GM23338 (cell line): ENCODE results near the gene ZC3H7A. TPM values are rescaled to one million over a fixed set of nuclear protein-coding genes. Genes with fewer than 3 reads are reported as not detected.
A peak's percentile ranks its signal among the peaks of the same experiment; 100 is the strongest.

Source experiments
- ATAC-seq: fragments of 200-7000 bp; cut with Tn5 transposase; 3 replicates; pipeline ENCODE4 v1.9.1; 2020
- DNase-seq: peaks from one replicate; pipeline ENCODE4 v3.0.0-alpha.2; 2015; ENCODE audit warnings: low spot score
- H2AFZ ChIP-seq: fragments of 200-600 bp; sonication (generic); 2 replicates; pipeline ENCODE4 v1.8.0; 2016; ENCODE audit warnings: antibody characterized with exemption, mild to moderate bottlenecking, moderate library complexity
- H3F3A ChIP-seq: fragments of 200-600 bp; sonication (generic); replicated peaks from 2 replicates; pipeline ENCODE4 v1.8.0; 2017; ENCODE audit warnings: antibody characterized with exemption, mixed run types, low read depth
- H3K27ac ChIP-seq: fragments of 200-600 bp; sonication (generic); 2 replicates; pipeline ENCODE4 v1.6.1; 2016; ENCODE audit warnings: low read depth
- H3K27me3 ChIP-seq: fragments of 200-600 bp; sonication (generic); 2 replicates; pipeline ENCODE4 v1.8.0; 2016; ENCODE audit warnings: mild to moderate bottlenecking, mixed run types, moderate library complexity; ENCODE audit not compliant: insufficient read depth
- H3K36me3 ChIP-seq: fragments of 200-600 bp; sonication (generic); 2 replicates; pipeline ENCODE4 v1.8.0; 2016; ENCODE audit warnings: mild to moderate bottlenecking; ENCODE audit not compliant: insufficient read depth
- H3K4me1 ChIP-seq: fragments of 200-600 bp; sonication (generic); 2 replicates; pipeline ENCODE4 v1.8.0; 2016; ENCODE audit warnings: mild to moderate bottlenecking, moderate library complexity; ENCODE audit not compliant: insufficient read depth
- H3K4me2 ChIP-seq: fragments of 200-600 bp; sonication (generic); 2 replicates; pipeline ENCODE4 v1.7.1; 2017; ENCODE audit warnings: mixed run types
- H3K4me3 ChIP-seq: fragments of 200-600 bp; sonication (generic); 2 replicates; pipeline ENCODE4 v1.6.1; 2016; ENCODE audit warnings: mixed run types
- H3K79me2 ChIP-seq: fragments of 200-600 bp; sonication (generic); replicated peaks from 2 replicates; pipeline ENCODE4 v1.8.0; 2017; ENCODE audit warnings: mild to moderate bottlenecking; ENCODE audit not compliant: insufficient read depth
- H3K9me2 ChIP-seq: fragments of 200-600 bp; sonication (generic); 2 replicates; pipeline ENCODE4 v1.8.0; 2017; ENCODE audit not compliant: insufficient read depth
- H4K20me1 ChIP-seq: fragments of 200-600 bp; sonication (generic); replicated peaks from 2 replicates; pipeline ENCODE4 v1.8.0; 2017; ENCODE audit warnings: mild to moderate bottlenecking; ENCODE audit not compliant: insufficient read depth
- H3K27ac Mint-ChIP-seq: 2 replicates; pipeline ENCODE4 v1.8.0; 2020; ENCODE audit warnings: inconsistent platforms, mild to moderate bottlenecking, moderate library complexity, mixed read lengths
- H3K27me3 Mint-ChIP-seq: 3 replicates; pipeline ENCODE4 v1.8.0; 2022; ENCODE audit warnings: low read depth, mild to moderate bottlenecking, moderate library complexity, mixed read lengths, inconsistent platforms; ENCODE audit not compliant: insufficient read depth, poor library complexity
- H3K36me3 Mint-ChIP-seq: 3 replicates; pipeline ENCODE4 v1.8.0; 2021; ENCODE audit warnings: low read depth, mild to moderate bottlenecking, inconsistent platforms, moderate library complexity, mixed read lengths
- H3K4me1 Mint-ChIP-seq: 3 replicates; pipeline ENCODE4 v1.8.0; 2020; ENCODE audit warnings: mild to moderate bottlenecking, inconsistent platforms, mixed read lengths
- H3K4me3 Mint-ChIP-seq: 3 replicates; pipeline ENCODE4 v1.8.0; 2021; ENCODE audit warnings: moderate library complexity, mild to moderate bottlenecking, inconsistent platforms, mixed read lengths
- H3K9me3 Mint-ChIP-seq: 3 replicates; pipeline ENCODE4 v1.8.0; 2020; ENCODE audit warnings: moderate library complexity, mild to moderate bottlenecking, inconsistent platforms, mixed read lengths
- CREB1 ChIP-seq: fragments of 250-450 bp; sonication (Bioruptor Pico); IDR thresholded peaks from 2 replicates; pipeline ENCODE4 v1.5.0; 2020; ENCODE audit warnings: low read depth, mild to moderate bottlenecking, moderate library complexity
- EZH2 ChIP-seq: fragments of 200-600 bp; sonication (generic); IDR thresholded peaks from one replicate; pipeline ENCODE4 v1.8.0; 2017; ENCODE audit warnings: antibody characterized with exemption, mild to moderate bottlenecking, low read depth; ENCODE audit not compliant: unreplicated experiment
- EZH2phosphoT487 ChIP-seq: fragments of 200-600 bp; sonication (generic); IDR thresholded peaks from one replicate; pipeline ENCODE4 v1.8.1; 2018; ENCODE audit warnings: antibody characterized with exemption; ENCODE audit not compliant: unreplicated experiment
- JUNB ChIP-seq: IDR thresholded peaks from one replicate; pipeline ENCODE4 v1.6.1; 2016; ENCODE audit warnings: antibody characterized with exemption; ENCODE audit not compliant: unreplicated experiment
- NANOG ChIP-seq: IDR thresholded peaks from 2 replicates; pipeline ENCODE4 v1.6.1; 2016; ENCODE audit warnings: antibody characterized with exemption, borderline replicate concordance
- POLR2AphosphoS5 ChIP-seq: IDR thresholded peaks from 2 replicates; pipeline ENCODE4 v1.6.1; 2016; ENCODE audit warnings: antibody characterized with exemption, low read depth
- STAT1 ChIP-seq: IDR thresholded peaks from one replicate; pipeline ENCODE4 v1.6.1; 2016; ENCODE audit warnings: antibody characterized with exemption; ENCODE audit not compliant: unreplicated experiment
- ZNF114 ChIP-seq: fragments of 250-450 bp; sonication (Bioruptor Pico); IDR thresholded peaks from 2 replicates; pipeline ENCODE4 v1.5.0; 2020; ENCODE audit warnings: mild to moderate bottlenecking, moderate library complexity
- polyA plus RNA-seq: library from polyadenylated mRNA; unstranded; fragments of >200 nt; fragmentation: Nextera tagmentation; extraction: Ambion mirVana; gene quantifications from 2 replicates; pipeline ENCODE4 v1.2.1, GENCODE V29; 2016
- total RNA-seq: library from RNA; depleted of rRNA; stranded (reverse); fragments of >200 nt; shearing (Covaris generic); gene quantifications from 2 replicates; pipeline ENCODE4 v1.2.3, GENCODE V29; 2014
- TF ChIP-seq, protein P1 (sequence below): fragments of 250-450 bp; sonication (Bioruptor Pico); IDR thresholded peaks from 2 replicates; pipeline ENCODE4 v1.5.0; 2020; ENCODE audit warnings: mild to moderate bottlenecking, moderate library complexity
- TF ChIP-seq, protein P2 (sequence below): IDR thresholded peaks from 2 replicates; pipeline ENCODE4 v1.6.1; 2016; ENCODE audit warnings: antibody characterized with exemption
- TF ChIP-seq, protein P3 (sequence below): IDR thresholded peaks from one replicate; pipeline ENCODE4 v1.6.1; 2018; ENCODE audit warnings: antibody characterized with exemption; ENCODE audit not compliant: unreplicated experiment
- TF ChIP-seq, protein P4 (sequence below), 2 experiments: fragments of 200-600 bp in 1 of 2; sonication (generic) in 1 of 2; conservative IDR thresholded peaks; 2 replicates each; pipeline versions ENCODE4 v1.5.1 to v1.6.1; 2016 to 2017; ENCODE audit warnings: antibody characterized with exemption in 2 of 2, low read depth in 2 of 2, mild to moderate bottlenecking in 2 of 2, moderate library complexity in 1 of 2

The ZC3H7A gene
- total and polyA plus RNA-seq, 2 experiments from 2014 or later = 32.7 to 42.2 TPM

DNA sequence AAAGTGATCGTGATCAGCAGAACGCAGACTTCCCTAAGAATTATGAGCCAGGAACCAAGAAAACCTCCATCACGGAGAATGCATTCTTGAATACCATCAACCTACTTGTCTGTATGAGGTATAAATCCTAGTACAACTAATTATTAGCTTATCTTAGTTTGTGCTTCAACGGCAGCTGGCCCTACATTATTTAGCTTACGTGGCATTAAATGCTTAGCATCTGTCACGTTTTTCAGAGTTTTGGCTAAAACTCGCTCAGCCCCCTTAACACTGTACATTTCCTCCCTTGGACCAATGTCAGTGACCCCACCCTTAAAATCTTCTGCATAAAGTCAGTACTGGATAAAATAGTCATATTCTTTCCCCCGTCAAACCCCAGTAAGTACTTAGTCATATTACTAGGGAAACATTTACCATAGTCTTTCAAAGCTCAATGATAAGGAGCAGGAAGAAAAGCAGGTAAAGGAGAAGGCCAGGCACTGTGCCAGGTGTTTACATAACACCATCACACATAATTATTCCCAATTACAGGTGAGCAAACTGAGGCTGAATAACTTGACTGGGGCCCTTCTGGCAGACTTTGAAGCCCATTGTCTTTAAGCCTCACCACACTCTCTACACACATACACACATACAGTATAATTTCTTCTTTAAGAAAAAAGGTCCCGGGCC is 37.8 kb downstream of the ZC3H7A start:
- Histone ChIP-seq H3K4me3 (no peak overlapping the region), H3K27me3 (no peaks in the 10 kb centered on the region), H3K4me1 (no peaks in the 10 kb centered on the region), H3K27ac (0 out of 2 replicates have a peak overlapping the region, but pooled peaks have one; percentile 7), H4K20me1 (peaks cover 3% of the 10 kb centered on the region; the same call in 1 of the 2 replicates), H3K9me2 (no peaks in the 10 kb centered on the region), H3K79me2 (no peaks in the 10 kb centered on the region), H3F3A (peaks cover 5% of the 10 kb centered on the region; the same call in 1 of the 2 replicates), H2AFZ (no peak overlapping the region), H3K36me3 (peaks cover 60% of the 10 kb centered on the region; the same call in 1 of the 2 replicates), H3K4me2 (no peak overlapping the region)
- no peaks in the 10 kb centered on the region for H3K27me3 Mint-ChIP-seq
- H3K4me1 Mint-ChIP-seq = no peaks in the 10 kb centered on the region
- ATAC-seq (no peak), DNase-seq (no peak)
- no peak overlapping the region for H3K4me3 Mint-ChIP-seq
- TF ChIP-seq, protein P1, sequence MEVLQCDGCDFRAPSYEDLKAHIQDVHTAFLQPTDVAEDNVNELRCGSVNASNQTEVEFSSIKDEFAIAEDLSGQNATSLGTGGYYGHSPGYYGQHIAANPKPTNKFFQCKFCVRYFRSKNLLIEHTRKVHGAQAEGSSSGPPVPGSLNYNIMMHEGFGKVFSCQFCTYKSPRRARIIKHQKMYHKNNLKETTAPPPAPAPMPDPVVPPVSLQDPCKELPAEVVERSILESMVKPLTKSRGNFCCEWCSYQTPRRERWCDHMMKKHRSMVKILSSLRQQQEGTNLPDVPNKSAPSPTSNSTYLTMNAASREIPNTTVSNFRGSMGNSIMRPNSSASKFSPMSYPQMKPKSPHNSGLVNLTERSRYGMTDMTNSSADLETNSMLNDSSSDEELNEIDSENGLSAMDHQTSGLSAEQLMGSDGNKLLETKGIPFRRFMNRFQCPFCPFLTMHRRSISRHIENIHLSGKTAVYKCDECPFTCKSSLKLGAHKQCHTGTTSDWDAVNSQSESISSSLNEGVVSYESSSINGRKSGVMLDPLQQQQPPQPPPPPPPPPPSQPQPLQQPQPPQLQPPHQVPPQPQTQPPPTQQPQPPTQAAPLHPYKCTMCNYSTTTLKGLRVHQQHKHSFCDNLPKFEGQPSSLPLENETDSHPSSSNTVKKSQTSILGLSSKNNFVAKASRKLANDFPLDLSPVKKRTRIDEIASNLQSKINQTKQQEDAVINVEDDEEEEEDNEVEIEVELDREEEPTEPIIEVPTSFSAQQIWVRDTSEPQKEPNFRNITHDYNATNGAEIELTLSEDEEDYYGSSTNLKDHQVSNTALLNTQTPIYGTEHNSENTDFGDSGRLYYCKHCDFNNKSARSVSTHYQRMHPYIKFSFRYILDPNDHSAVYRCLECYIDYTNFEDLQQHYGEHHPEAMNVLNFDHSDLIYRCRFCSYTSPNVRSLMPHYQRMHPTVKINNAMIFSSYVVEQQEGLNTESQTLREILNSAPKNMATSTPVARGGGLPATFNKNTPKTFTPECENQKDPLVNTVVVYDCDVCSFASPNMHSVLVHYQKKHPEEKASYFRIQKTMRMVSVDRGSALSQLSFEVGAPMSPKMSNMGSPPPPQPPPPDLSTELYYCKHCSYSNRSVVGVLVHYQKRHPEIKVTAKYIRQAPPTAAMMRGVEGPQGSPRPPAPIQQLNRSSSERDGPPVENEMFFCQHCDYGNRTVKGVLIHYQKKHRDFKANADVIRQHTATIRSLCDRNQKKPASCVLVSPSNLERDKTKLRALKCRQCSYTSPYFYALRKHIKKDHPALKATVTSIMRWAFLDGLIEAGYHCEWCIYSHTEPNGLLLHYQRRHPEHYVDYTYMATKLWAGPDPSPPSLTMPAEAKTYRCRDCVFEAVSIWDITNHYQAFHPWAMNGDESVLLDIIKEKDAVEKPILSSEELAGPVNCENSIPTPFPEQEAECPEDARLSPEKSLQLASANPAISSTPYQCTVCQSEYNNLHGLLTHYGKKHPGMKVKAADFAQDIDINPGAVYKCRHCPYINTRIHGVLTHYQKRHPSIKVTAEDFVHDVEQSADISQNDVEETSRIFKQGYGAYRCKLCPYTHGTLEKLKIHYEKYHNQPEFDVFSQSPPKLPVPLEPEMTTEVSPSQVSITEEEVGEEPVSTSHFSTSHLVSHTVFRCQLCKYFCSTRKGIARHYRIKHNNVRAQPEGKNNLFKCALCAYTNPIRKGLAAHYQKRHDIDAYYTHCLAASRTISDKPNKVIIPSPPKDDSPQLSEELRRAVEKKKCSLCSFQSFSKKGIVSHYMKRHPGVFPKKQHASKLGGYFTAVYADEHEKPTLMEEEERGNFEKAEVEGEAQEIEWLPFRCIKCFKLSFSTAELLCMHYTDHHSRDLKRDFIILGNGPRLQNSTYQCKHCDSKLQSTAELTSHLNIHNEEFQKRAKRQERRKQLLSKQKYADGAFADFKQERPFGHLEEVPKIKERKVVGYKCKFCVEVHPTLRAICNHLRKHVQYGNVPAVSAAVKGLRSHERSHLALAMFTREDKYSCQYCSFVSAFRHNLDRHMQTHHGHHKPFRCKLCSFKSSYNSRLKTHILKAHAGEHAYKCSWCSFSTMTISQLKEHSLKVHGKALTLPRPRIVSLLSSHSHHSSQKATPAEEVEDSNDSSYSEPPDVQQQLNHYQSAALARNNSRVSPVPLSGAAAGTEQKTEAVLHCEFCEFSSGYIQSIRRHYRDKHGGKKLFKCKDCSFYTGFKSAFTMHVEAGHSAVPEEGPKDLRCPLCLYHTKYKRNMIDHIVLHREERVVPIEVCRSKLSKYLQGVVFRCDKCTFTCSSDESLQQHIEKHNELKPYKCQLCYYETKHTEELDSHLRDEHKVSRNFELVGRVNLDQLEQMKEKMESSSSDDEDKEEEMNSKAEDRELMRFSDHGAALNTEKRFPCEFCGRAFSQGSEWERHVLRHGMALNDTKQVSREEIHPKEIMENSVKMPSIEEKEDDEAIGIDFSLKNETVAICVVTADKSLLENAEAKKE (CRISPR knock-in tag) = no peak
- TF ChIP-seq, protein P2, sequence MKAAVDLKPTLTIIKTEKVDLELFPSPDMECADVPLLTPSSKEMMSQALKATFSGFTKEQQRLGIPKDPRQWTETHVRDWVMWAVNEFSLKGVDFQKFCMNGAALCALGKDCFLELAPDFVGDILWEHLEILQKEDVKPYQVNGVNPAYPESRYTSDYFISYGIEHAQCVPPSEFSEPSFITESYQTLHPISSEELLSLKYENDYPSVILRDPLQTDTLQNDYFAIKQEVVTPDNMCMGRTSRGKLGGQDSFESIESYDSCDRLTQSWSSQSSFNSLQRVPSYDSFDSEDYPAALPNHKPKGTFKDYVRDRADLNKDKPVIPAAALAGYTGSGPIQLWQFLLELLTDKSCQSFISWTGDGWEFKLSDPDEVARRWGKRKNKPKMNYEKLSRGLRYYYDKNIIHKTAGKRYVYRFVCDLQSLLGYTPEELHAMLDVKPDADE = no peak
- TF ChIP-seq CREB1 (CRISPR knock-in tag) (no peak), EZH2 (no peak), NANOG (no peak), JUNB (no peak), POLR2AphosphoS5 (no peak), STAT1 (no peak), ZNF114 (CRISPR knock-in tag) (no peak), EZH2phosphoT487 (no peak)
- TF ChIP-seq, protein P3, sequence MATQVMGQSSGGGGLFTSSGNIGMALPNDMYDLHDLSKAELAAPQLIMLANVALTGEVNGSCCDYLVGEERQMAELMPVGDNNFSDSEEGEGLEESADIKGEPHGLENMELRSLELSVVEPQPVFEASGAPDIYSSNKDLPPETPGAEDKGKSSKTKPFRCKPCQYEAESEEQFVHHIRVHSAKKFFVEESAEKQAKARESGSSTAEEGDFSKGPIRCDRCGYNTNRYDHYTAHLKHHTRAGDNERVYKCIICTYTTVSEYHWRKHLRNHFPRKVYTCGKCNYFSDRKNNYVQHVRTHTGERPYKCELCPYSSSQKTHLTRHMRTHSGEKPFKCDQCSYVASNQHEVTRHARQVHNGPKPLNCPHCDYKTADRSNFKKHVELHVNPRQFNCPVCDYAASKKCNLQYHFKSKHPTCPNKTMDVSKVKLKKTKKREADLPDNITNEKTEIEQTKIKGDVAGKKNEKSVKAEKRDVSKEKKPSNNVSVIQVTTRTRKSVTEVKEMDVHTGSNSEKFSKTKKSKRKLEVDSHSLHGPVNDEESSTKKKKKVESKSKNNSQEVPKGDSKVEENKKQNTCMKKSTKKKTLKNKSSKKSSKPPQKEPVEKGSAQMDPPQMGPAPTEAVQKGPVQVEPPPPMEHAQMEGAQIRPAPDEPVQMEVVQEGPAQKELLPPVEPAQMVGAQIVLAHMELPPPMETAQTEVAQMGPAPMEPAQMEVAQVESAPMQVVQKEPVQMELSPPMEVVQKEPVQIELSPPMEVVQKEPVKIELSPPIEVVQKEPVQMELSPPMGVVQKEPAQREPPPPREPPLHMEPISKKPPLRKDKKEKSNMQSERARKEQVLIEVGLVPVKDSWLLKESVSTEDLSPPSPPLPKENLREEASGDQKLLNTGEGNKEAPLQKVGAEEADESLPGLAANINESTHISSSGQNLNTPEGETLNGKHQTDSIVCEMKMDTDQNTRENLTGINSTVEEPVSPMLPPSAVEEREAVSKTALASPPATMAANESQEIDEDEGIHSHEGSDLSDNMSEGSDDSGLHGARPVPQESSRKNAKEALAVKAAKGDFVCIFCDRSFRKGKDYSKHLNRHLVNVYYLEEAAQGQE = no peak
- TF ChIP-seq, protein P4, sequence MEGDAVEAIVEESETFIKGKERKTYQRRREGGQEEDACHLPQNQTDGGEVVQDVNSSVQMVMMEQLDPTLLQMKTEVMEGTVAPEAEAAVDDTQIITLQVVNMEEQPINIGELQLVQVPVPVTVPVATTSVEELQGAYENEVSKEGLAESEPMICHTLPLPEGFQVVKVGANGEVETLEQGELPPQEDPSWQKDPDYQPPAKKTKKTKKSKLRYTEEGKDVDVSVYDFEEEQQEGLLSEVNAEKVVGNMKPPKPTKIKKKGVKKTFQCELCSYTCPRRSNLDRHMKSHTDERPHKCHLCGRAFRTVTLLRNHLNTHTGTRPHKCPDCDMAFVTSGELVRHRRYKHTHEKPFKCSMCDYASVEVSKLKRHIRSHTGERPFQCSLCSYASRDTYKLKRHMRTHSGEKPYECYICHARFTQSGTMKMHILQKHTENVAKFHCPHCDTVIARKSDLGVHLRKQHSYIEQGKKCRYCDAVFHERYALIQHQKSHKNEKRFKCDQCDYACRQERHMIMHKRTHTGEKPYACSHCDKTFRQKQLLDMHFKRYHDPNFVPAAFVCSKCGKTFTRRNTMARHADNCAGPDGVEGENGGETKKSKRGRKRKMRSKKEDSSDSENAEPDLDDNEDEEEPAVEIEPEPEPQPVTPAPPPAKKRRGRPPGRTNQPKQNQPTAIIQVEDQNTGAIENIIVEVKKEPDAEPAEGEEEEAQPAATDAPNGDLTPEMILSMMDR (conservative IDR thresholded peaks at IDR 0.05; ENCODE audit: low read depth in 2 of 2) = no peak
- H3K36me3 Mint-ChIP-seq = peaks cover 66% of the 10 kb centered on the region
- H3K9me3 Mint-ChIP-seq = no peaks in the 10 kb centered on the region
- H3K27ac Mint-ChIP-seq = no peak overlapping the region
